Skin epidermis (tissue), 12 donors: ENCODE data around the gene PIN1.
A peak's percentile ranks its signal among the peaks of the same experiment; 100 is the strongest.

Experiments
- H3K27ac ChIP-seq, 21 experiments: fragments of 200-600 bp; sonication (generic) in 11 of 21; one replicate each; pipeline ENCODE4 v1.5.0; 2020; ENCODE audit warnings: mild to moderate bottlenecking in 3 of 21, inconsistent platforms in 2 of 21, moderate library complexity in 2 of 21
- H3K4me3 ChIP-seq, 7 experiments: fragments of 200-600 bp; sonication (generic) in 2 of 7; one replicate each; pipeline ENCODE4 v1.5.0; 2020; ENCODE audit warnings: inconsistent platforms in 2 of 7, mild to moderate bottlenecking in 2 of 7, moderate library complexity in 1 of 7

The PIN1 gene

GRCh38 chr19:9849791-9850190, 14.7 kb downstream of the PIN1 start:
- Histone ChIP-seq H3K4me3 (no peak overlapping the region), H3K27ac (no peak overlapping the region)

- no peak overlapping the region for H3K27ac ChIP-seq
- H3K4me3 ChIP-seq: no peak overlapping the region
Observed at GRCh38 chr19:9850235-9850959, 15.3 kb downstream of the PIN1 start.

- Histone ChIP-seq H3K4me3 (no peak overlapping the region), H3K27ac (no peak overlapping the region)
Observed at GRCh38 chr19:9854282-9854846, 19.2 kb downstream of the PIN1 start.

GRCh38 chr19:9856609-9857008, 21.5 kb downstream of the PIN1 start:
- peak overlapping the region in 5 of 21 experiments; percentile 63 to 91 (median 80) for H3K27ac ChIP-seq
- no peak overlapping the region for H3K4me3 ChIP-seq

- peak overlapping the region in 2 of 7 experiments; percentile 5 to 11 for H3K4me3 ChIP-seq
Observed at GRCh38 chr19:9857076-9857721, 22.1 kb downstream of the PIN1 start.

GRCh38 chr19:9857920-9858746, 23.0 kb downstream of the PIN1 start:
- H3K27ac ChIP-seq: peak overlapping the region in 14 of 21 experiments; percentile 2 to 91 (median 60)

More at GRCh38 chr19:9857076-9857721, 22.1 kb downstream of the PIN1 start:
- peak overlapping the region in 11 of 21 experiments; percentile 36 to 91 (median 65) for H3K27ac ChIP-seq

GRCh38 chr19:9858766-9859165, 23.6 kb downstream of the PIN1 start:
- no peak overlapping the region for H3K4me3 ChIP-seq

More at GRCh38 chr19:9857920-9858746, 23.0 kb downstream of the PIN1 start:
- peak overlapping the region in 2 of 7 experiments; percentile 5 to 11 for H3K4me3 ChIP-seq

GRCh38 chr19:9860407-9860806, 25.3 kb downstream of the PIN1 start:
- no peak overlapping the region for H3K4me3 ChIP-seq
- no peak overlapping the region for H3K27ac ChIP-seq

More at GRCh38 chr19:9858766-9859165, 23.6 kb downstream of the PIN1 start:
- peak overlapping the region in 9 of 21 experiments; percentile 21 to 91 (median 70) for H3K27ac ChIP-seq

- Histone ChIP-seq H3K27ac (no peak overlapping the region), H3K4me3 (no peak overlapping the region)
Observed at GRCh38 chr19:9861503-9861902, 26.4 kb downstream of the PIN1 start.

GRCh38 chr19:9862938-9863337, 27.8 kb downstream of the PIN1 start:
- Histone ChIP-seq H3K27ac (peak overlapping the region in 3 of 21 experiments; percentile 51 to 65 (median 63)), H3K4me3 (no peak overlapping the region)

- Histone ChIP-seq H3K27ac (peak overlapping the region in 1 of 21 experiments; percentile 65), H3K4me3 (no peak overlapping the region)
Observed at GRCh38 chr19:9863759-9864158, 28.6 kb downstream of the PIN1 start.

- H3K4me3 ChIP-seq: no peak overlapping the region
- H3K27ac ChIP-seq: peak overlapping the region in 3 of 21 experiments; percentile 16 to 73 (median 41)
Observed at GRCh38 chr19:9865732-9866501, 30.8 kb downstream of the PIN1 start.

GRCh38 chr19:9868983-9869617, 34.0 kb downstream of the PIN1 start:
- Histone ChIP-seq H3K4me3 (no peak overlapping the region), H3K27ac (no peak overlapping the region)

GRCh38 chr19:9871626-9872338, 36.7 kb downstream of the PIN1 start:
- Histone ChIP-seq H3K4me3 (no peak overlapping the region), H3K27ac (no peak overlapping the region)

- no peak overlapping the region for H3K27ac ChIP-seq
Observed at GRCh38 chr19:9872618-9873242, 37.6 kb downstream of the PIN1 start.

GRCh38 chr19:9875031-9875627, 40.0 kb downstream of the PIN1 start:
- no peak overlapping the region for H3K4me3 ChIP-seq
- no peak overlapping the region for H3K27ac ChIP-seq

More at GRCh38 chr19:9872618-9873242, 37.6 kb downstream of the PIN1 start:
- no peak overlapping the region for H3K4me3 ChIP-seq

GRCh38 chr19:9875796-9876195, 40.7 kb downstream of the PIN1 start:
- Histone ChIP-seq H3K27ac (no peak overlapping the region), H3K4me3 (no peak overlapping the region)
